ENCODE measurements around the gene RESP18.

RESP18 gene

DNA sequence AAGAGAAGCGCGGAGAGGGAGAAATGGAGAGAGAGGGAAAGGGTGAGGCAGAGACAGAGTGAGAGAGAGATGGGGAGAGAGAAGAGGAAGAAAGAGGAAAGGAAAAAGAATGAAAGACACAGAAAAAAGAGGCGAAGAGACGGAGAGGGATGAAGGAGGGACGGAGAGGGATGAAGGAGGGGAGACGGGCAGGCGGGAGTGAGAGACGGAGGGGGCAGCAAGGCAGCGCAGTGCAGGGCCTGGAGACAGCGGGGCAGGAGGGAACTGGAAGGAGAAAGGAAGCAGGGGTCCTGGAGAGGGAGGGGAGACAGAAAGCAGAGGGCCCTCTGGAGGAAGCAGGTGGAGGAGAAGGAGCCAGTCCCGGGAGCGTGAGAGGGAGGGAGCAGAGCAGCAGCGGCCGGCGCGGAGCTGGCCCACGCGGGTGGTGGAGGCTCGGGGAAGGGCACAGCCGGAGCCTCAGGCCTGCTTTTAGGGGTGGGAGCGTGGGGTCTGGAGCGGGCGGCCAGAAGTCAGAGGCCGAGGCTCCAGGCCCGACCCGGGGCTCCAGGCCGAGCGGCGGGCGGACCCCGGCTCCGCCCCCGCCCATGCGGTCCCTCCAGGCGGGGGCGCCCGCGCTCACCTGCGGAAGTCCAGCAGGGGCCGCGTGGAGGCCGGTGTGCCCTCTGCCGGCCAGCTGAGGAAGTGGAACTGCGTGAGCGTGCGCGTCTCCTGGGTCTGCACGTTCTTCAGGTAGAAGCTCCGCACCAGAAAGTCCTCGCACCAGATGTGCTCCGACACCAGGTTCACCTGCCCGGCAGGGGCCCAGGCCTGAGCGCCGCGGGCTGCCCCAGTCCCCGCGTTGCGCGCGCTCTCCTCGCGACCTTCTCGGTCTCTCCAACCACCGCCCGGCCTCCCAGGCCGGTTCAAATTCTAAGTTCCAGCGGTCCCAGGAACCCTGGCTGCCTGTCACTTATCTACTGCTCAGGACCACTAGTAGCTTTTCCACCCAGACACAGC is 37.9 kb downstream of the RESP18 start:
- DNase-seq (ENCODE audit: insufficient read length, low spot score) (peak; percentile 100), FAIRE-seq (peak; percentile 98)
- TF ChIP-seq SPI1 (IDR thresholded peaks at IDR 0.05; ENCODE audit: low read depth, low read length) (peak; percentile 78), PAX5 (IDR thresholded peaks at IDR 0.05; ENCODE audit: insufficient read depth, low read length, severe bottlenecking) (no peak)

DNA sequence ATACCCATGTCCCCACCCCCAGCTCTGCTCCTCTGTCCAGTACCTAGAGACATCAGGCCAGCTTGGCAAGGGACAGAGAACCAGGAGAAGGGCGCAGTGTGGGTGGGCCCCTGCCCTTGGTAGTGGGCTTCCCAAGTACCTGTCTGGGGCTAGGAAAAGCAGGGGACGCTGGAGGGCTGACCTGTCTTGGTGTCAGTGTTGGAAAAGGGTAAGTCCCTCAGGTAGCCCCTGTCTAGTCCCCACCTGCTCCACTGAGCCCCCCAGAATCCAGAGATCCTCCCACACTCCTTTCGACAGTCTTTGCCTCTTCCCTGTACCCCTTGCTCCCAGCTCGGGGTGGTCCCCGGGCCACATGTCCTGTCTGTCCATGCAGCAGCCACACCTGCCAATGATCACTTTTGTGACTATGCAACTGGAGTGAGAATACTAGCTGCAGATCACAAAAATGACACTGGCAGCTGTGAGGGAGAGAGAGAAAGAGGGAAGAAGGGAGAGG is 38.8 kb downstream of the RESP18 start:
- TF ChIP-seq POLR2AphosphoS5 (IDR thresholded peaks at IDR 0.05; ENCODE audit: low read depth, low read length) (no peak), SPI1 (IDR thresholded peaks at IDR 0.05; ENCODE audit: low read depth, low read length) (no peak), TAF1 (IDR thresholded peaks at IDR 0.05; ENCODE audit: low read depth, low read length) (no peak), POU2F2 (IDR thresholded peaks at IDR 0.05; ENCODE audit: low read depth, low read length) (no peak)
- FAIRE-seq (no peak), DNase-seq (ENCODE audit: insufficient read length, low spot score) (no peak)

DNA sequence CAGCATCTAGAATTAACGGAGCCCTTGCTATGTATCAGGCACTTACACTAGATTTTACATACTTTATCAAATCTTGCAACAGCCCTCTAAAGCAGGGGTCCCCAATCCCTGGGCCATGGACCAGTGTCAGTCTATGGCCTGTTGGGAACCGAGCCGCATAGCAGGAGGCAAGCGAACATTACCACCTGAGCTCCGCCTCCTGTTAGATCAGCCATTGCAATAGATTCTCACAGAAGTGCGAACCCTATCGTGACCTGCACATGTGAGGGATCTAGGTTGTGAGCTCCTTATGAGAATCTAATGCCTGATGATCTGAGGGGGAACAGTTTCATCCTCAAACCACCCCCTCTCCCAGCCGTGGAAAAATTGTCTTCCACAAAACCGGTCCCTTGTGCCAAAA is 39.9 kb downstream of the RESP18 start:
- TF ChIP-seq SPI1 (IDR thresholded peaks at IDR 0.05; ENCODE audit: low read depth, low read length): no peak
- TF ChIP-seq PAX5 (IDR thresholded peaks at IDR 0.05; ENCODE audit: insufficient read depth, low read length, severe bottlenecking): no peak
- FAIRE-seq (no peak), DNase-seq (ENCODE audit: insufficient read length, low spot score) (no peak)

DNA sequence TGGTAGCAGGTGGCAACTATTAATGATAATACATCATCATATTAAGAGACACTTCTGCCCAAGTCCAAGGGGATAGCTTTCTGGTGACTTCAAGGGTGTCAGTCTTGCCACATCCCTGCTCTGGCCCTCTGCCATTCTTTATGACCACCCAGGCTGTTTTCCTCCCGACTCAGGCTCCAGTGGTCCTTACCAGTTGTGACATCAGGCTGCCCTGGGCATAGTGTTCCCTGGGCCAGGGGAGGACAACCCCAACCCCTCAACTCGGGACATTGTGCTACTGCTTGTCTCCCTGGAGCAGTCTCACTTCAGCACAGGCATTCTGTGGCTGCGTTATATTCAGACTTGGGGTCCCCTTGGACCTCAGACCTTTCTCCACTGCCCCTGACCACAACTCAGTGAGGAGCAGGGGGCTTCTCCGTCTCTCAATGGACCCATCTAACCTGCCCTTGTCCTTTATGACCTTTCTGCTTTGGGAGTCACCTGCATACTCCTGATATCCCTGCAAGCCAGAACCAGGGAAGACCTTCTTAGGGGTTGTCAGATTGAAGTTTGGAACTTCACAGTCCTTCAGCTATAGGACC is 40.5 kb downstream of the RESP18 start:
- TF ChIP-seq SPI1 (IDR thresholded peaks at IDR 0.05; ENCODE audit: low read depth, low read length) (no peak), PAX5 (IDR thresholded peaks at IDR 0.05; ENCODE audit: insufficient read depth, low read length, severe bottlenecking) (no peak), POU2F2 (IDR thresholded peaks at IDR 0.05; ENCODE audit: low read depth, low read length) (no peak), TAF1 (IDR thresholded peaks at IDR 0.05; ENCODE audit: low read depth, low read length) (no peak), POLR2AphosphoS5 (IDR thresholded peaks at IDR 0.05; ENCODE audit: low read depth, low read length) (no peak), POLR2A (IDR thresholded peaks at IDR 0.05; ENCODE audit: low read depth, low read length) (no peak)
- FAIRE-seq: no peak
- DNase-seq (ENCODE audit: insufficient read length, low spot score): no peak

DNA sequence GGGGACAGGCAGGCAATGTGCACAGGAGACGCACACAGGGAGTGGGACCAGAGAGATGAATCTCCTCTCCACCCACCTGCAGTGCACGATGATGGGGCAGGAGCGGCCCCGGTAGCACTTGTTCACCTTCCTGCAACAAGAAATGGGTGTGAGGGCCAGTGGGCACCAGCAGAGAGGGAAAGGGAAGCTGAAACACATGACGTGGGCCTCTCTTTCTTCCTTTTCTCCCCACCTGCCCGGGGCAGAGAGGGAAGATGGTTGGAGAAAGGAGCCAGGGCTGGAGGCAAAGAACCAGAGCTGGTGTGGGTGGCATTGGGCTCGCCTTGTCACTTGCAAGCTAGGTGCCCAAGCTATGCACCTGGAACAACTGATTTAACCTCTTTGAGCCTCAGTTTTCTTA is 41.1 kb downstream of the RESP18 start:
- FAIRE-seq (no peak), DNase-seq (ENCODE audit: insufficient read length, low spot score) (no peak)
- TF ChIP-seq PAX5 (IDR thresholded peaks at IDR 0.05; ENCODE audit: insufficient read depth, low read length, severe bottlenecking): no peak
- no peak for TF ChIP-seq POLR2AphosphoS5 (IDR thresholded peaks at IDR 0.05; ENCODE audit: low read depth, low read length)
- TF ChIP-seq SPI1 (IDR thresholded peaks at IDR 0.05; ENCODE audit: low read depth, low read length): no peak
- TF ChIP-seq POU2F2 (IDR thresholded peaks at IDR 0.05; ENCODE audit: low read depth, low read length): no peak
- TF ChIP-seq TAF1 (IDR thresholded peaks at IDR 0.05; ENCODE audit: low read depth, low read length): no peak
- no peak for TF ChIP-seq POLR2A (IDR thresholded peaks at IDR 0.05; ENCODE audit: low read depth, low read length)

DNA sequence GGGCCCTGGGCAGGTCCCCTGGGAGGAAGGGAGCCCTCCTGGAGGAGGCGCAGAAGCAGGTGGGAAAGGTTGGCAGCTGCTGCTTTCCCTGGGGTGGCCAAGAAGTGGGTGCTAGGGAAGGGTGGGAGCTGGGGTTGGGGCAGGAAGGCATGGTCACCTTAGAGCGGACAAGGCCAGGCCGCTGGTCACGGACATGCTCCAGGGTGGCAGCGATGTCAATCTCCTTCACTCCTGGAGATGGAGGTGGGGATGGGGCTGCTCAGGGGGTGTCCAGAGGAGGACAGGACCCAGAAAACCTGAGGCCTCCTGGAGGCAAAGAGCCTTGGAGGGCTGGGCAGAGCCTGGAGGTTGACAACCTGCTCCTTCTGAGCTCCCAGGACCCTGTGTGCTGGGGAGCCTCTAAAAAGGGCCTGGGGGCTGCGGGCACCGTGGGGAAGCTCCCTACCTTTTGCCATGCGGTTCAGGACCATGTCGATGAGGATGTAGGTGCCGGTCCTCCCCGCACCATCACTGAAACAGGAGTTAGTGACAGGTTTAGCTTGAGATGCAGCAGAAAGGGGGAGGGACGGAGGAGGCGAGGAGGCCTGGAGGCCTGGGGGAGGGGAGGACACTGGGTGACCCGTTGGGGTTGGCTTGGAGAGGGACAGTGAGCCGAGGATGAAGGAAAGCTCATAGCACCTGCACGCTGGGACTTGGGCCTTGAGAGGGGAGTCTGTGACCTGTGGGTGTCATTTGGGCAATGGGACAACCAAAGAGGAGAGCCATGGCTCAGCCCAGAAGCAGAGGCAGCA is 42.0 kb downstream of the RESP18 start:
- DNase-seq (ENCODE audit: insufficient read length, low spot score): no peak
- TF ChIP-seq SPI1 (IDR thresholded peaks at IDR 0.05; ENCODE audit: low read depth, low read length) (no peak), POU2F2 (IDR thresholded peaks at IDR 0.05; ENCODE audit: low read depth, low read length) (no peak), TAF1 (IDR thresholded peaks at IDR 0.05; ENCODE audit: low read depth, low read length) (no peak), POLR2AphosphoS5 (IDR thresholded peaks at IDR 0.05; ENCODE audit: low read depth, low read length) (no peak), PAX5 (IDR thresholded peaks at IDR 0.05; ENCODE audit: insufficient read depth, low read length, severe bottlenecking) (no peak), POLR2A (IDR thresholded peaks at IDR 0.05; ENCODE audit: low read depth, low read length) (no peak)
- no peak for FAIRE-seq

DNA sequence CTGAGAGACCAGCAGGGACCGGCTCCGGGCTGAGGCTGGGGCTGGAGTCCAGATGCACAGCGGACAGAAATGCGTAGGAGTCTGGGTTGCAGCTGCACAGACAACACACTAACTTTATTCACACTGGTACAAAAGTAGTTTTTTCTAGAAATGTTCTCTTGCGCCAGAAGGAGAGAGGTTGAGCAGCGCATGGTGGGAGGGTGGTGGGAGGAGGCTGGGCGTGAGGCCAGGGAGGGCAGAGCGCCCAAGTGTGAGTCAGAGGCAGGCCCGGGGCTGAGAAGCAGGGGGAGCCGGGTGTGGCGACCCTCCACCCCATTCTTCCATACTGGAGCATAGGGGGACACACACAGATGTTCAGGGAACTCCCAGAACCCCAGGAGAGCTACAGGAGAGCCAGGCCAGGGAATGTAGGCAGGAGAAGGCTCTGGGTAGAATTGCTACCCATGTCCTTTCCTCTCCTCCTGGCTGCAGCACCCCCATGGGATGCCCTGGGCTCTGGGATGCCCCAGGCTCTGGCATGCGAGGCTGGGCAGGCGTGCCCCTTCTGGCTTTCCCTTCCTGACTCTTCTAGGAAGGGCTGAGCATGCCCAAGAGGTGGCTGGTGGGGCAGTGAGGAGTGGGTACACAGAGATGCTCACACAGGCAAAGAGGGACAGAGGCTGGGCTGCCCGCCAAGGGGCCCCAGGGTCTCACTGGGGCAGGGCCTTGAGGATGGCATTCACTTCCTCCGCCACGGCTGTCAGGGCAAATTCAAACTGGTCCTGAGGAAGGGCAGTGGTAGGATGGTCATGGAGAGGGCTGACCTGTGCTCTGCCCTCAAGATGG is 42.8 kb downstream of the RESP18 start:
- no peak for DNase-seq (ENCODE audit: insufficient read length, low spot score)
- FAIRE-seq: no peak
- TF ChIP-seq PAX5 (IDR thresholded peaks at IDR 0.05; ENCODE audit: insufficient read depth, low read length, severe bottlenecking) (no peak), POLR2AphosphoS5 (IDR thresholded peaks at IDR 0.05; ENCODE audit: low read depth, low read length) (no peak), POU2F2 (IDR thresholded peaks at IDR 0.05; ENCODE audit: low read depth, low read length) (no peak), POLR2A (IDR thresholded peaks at IDR 0.05; ENCODE audit: low read depth, low read length) (no peak), TAF1 (IDR thresholded peaks at IDR 0.05; ENCODE audit: low read depth, low read length) (no peak), SPI1 (IDR thresholded peaks at IDR 0.05; ENCODE audit: low read depth, low read length) (no peak)

DNA sequence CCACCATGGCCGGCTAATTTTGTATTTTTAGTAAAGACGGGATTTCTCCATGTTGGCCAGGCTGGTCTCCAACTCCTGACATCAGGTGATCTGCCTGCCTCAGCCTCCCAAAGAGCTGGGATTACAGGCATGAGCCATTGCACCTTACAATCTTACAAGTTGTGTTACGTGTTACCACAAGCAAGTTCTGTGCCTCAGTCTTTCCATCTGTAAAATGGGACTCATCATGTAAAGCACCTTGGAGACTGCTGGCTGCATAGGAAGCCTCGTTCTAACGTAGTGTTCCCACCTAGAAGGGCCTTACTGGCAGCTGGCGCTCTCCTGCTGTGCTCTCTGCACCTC is 43.4 kb downstream of the RESP18 start:
- FAIRE-seq (no peak), DNase-seq (ENCODE audit: insufficient read length, low spot score) (no peak)
- TF ChIP-seq POLR2AphosphoS5 (IDR thresholded peaks at IDR 0.05; ENCODE audit: low read depth, low read length) (no peak), POLR2A (IDR thresholded peaks at IDR 0.05; ENCODE audit: low read depth, low read length) (no peak), SPI1 (IDR thresholded peaks at IDR 0.05; ENCODE audit: low read depth, low read length) (no peak), POU2F2 (IDR thresholded peaks at IDR 0.05; ENCODE audit: low read depth, low read length) (no peak), TAF1 (IDR thresholded peaks at IDR 0.05; ENCODE audit: low read depth, low read length) (no peak)

All from GM12891 (cell line).